Measurements from ENCODE around the gene CDKN2AIP.
"Not testable (repeated sequence)": the region's sequence is repeated elsewhere in the genome, so short reads cannot be mapped to it uniquely, and the experiment has no call there.

CDKN2AIP gene

GRCh38 chr4:183413234-183414200 lies 30.9 kb upstream of the CDKN2AIP start:
- DNase-seq (ENCODE audit: low spot score): no peak

- no peak for DNase-seq (ENCODE audit: low spot score)
Measured at GRCh38 chr4:183416879-183417755, 27.3 kb upstream of the CDKN2AIP start.

GRCh38 chr4:183422962-183423631 lies 21.3 kb upstream of the CDKN2AIP start:
- DNase-seq (ENCODE audit: low spot score): no peak

- no peak for DNase-seq (ENCODE audit: low spot score)
Measured at GRCh38 chr4:183424109-183424744, 20.2 kb upstream of the CDKN2AIP start.

GRCh38 chr4:183426507-183426906 lies 17.9 kb upstream of the CDKN2AIP start:
- DNase-seq (ENCODE audit: low spot score): no peak

- DNase-seq (ENCODE audit: low spot score): no peak
Measured at GRCh38 chr4:183429489-183429888, 14.9 kb upstream of the CDKN2AIP start.

- peak; percentile 46 for DNase-seq (ENCODE audit: low spot score)
Measured at GRCh38 chr4:183430317-183430993, 14.0 kb upstream of the CDKN2AIP start.

- no peak for DNase-seq (ENCODE audit: low spot score)
Measured at GRCh38 chr4:183430994-183431347, 13.5 kb upstream of the CDKN2AIP start.

GRCh38 chr4:183431614-183432013 lies 12.8 kb upstream of the CDKN2AIP start:
- DNase-seq (ENCODE audit: low spot score): no peak

- DNase-seq (ENCODE audit: low spot score): not testable (repeated sequence)
Measured at GRCh38 chr4:183433183-183433582, 11.3 kb upstream of the CDKN2AIP start.

- DNase-seq (ENCODE audit: low spot score): no peak
Measured at GRCh38 chr4:183434264-183434663, 10.2 kb upstream of the CDKN2AIP start.

- no peak for DNase-seq (ENCODE audit: low spot score)
Measured at GRCh38 chr4:183434666-183435190, 9.7 kb upstream of the CDKN2AIP start.

- no peak for DNase-seq (ENCODE audit: low spot score)
Measured at GRCh38 chr4:183435803-183436202, 8.6 kb upstream of the CDKN2AIP start.

GRCh38 chr4:183436417-183436816 lies 8.0 kb upstream of the CDKN2AIP start:
- no peak for DNase-seq (ENCODE audit: low spot score)

- no peak for DNase-seq (ENCODE audit: low spot score)
Measured at GRCh38 chr4:183437452-183437851, 7.0 kb upstream of the CDKN2AIP start.

- no peak for DNase-seq (ENCODE audit: low spot score)
Measured at GRCh38 chr4:183438458-183439113, 5.8 kb upstream of the CDKN2AIP start.

GRCh38 chr4:183441276-183441675 lies 3.2 kb upstream of the CDKN2AIP start:
- no peak for DNase-seq (ENCODE audit: low spot score)

- no peak for DNase-seq (ENCODE audit: low spot score)
Measured at GRCh38 chr4:183443655-183444213, 702 bp upstream of the CDKN2AIP start.

- DNase-seq (ENCODE audit: low spot score): peak; percentile 67
Measured at GRCh38 chr4:183445097-183445428, 627 bp downstream of the CDKN2AIP start.

- DNase-seq (ENCODE audit: low spot score): no peak
Measured at GRCh38 chr4:183447646-183448045, 3.2 kb downstream of the CDKN2AIP start.

Data from iPS-NIHi11 (cell line).